Heart left ventricle (tissue), 16 donors: ENCODE results near the gene HOXA2. TPM values are rescaled to one million over a fixed set of nuclear protein-coding genes. Genes with fewer than 3 reads are reported as not detected.

ENCODE experiments used
- ATAC-seq, 4 donors: fragments of 200-7000 bp; cut with Tn5 transposase; one replicate each; pipeline ENCODE4 v1.9.1; 2020 to 2022; ENCODE audit warnings: moderate library complexity in 4 of 4, mild to moderate bottlenecking in 3 of 4, moderate number of reproducible peaks in 1 of 4
- DNase-seq, 5 donors: peaks; one replicate each; pipeline ENCODE4 v3.0.0-alpha.2; 2020
- H3K27ac ChIP-seq, 12 donors: fragments of 200-600 bp; sonication (generic) in 4 of 12; one replicate each; pipeline versions ENCODE4 v1.5.0 to v1.8.0; 2016 to 2022; ENCODE audit warnings: mild to moderate bottlenecking in 2 of 12
- H3K27me3 ChIP-seq, 9 donors: fragments of 200-600 bp; sonication (generic) in 2 of 9; one replicate each; pipeline versions ENCODE4 v1.5.1 to v1.8.0; 2016 to 2022; ENCODE audit warnings: mild to moderate bottlenecking in 3 of 9
- H3K36me3 ChIP-seq, 9 donors: fragments of 200-600 bp; sonication (generic) in 2 of 9; one replicate each; pipeline versions ENCODE4 v1.5.0 to v1.8.0; 2018 to 2022; ENCODE audit warnings: mild to moderate bottlenecking in 2 of 9
- H3K4me1 ChIP-seq, 12 donors: fragments of 200-600 bp; sonication (generic) in 4 of 12; one replicate each; pipeline versions ENCODE4 v1.5.0 to v1.8.0; 2016 to 2022; ENCODE audit warnings: mild to moderate bottlenecking in 3 of 12
- H3K4me3 ChIP-seq, 12 donors: fragments of 200-600 bp; sonication (generic) in 4 of 12; one replicate each; pipeline versions ENCODE4 v1.5.0 to v1.8.0; 2017 to 2022; ENCODE audit warnings: mild to moderate bottlenecking in 9 of 12, moderate library complexity in 4 of 12
- H3K9me3 ChIP-seq, 12 donors: fragments of 200-600 bp; sonication (generic) in 4 of 12; one replicate each; pipeline versions ENCODE4 v1.5.0 to v1.8.0; 2016 to 2022; ENCODE audit warnings: mild to moderate bottlenecking in 1 of 12
- POLR2A ChIP-seq, 2 donors: fragments of 450-650 bp; IDR thresholded peaks; one replicate each; pipeline ENCODE4 v1.6.1; 2017; ENCODE audit warnings: antibody characterized with exemption in 2 of 2, mild to moderate bottlenecking in 2 of 2, moderate library complexity in 2 of 2
- WGBS, 4 donors: extraction: QIAGEN DNeasy Blood & Tissue Kit in 2 of 4; methylation state at CpG; one replicate each; pipeline versions ENCODE4 v1.1.5 to v1.1.7; 2013 to 2018; 5-methylcytosine and 5-hydroxymethylcytosine counted together
- intact Hi-C, 10 donors: fragments of 100-400 bp; cut with DNase I; formaldehyde crosslinking; loops; one replicate each; pipeline versions ENCODE4 v1.11.1 to v1.14.2; 2022
- polyA plus RNA-seq, 2 donors: library from polyadenylated mRNA; stranded (reverse); fragments of 200-250 nt; gene quantifications; one replicate each; pipeline ENCODE4 v1.2.3, GENCODE V29; 2013
- total RNA-seq, 9 donors: library from RNA; depleted of rRNA in 2 of 9; stranded (reverse); fragments of >200 nt in 2 of 9; fragmentation: NEBNext Ultra II Directional in 3 of 9; extraction: Animal tissue kit (Norgen Biotek cat#: 25700) in 3 of 9; gene quantifications; one replicate each; pipeline versions ENCODE4 v1.1.0 to v1.2.4, GENCODE V29; 2016 to 2023
- TF ChIP-seq, protein P1 (sequence below), 12 donors: fragments of 200-600 bp; sonication (generic) in 4 of 12; IDR thresholded peaks; one replicate each; pipeline versions ENCODE4 v1.5.0 to v1.8.0; 2018 to 2022; ENCODE audit warnings: antibody characterized with exemption in 12 of 12, mild to moderate bottlenecking in 5 of 12
- donor health status: ischemic (EF 13 %, LVEDD 7.1; RV severe dilation, severe dysfunction).
- donor health status: healthy with polysubstance abuse.
- donor health status: DM: no; HTN: yes; CAD: no.
- donor health status: DM: no; HTN: no; CAD: no.
- donor health status: ischemic (EF 25% LVEDD 6.9; RV normal size, moderate dysfunction).
- donor health status: ischemic (EF 25% LVEDD 5.7; RV mildly dilated, moderate dysfunction).
- donor health status: healthy.
- donor health status: DM: yes; HTN: yes; CAD: no.
- donor health status: ischemic (EF 35%, LVEDD 5.7; RV mildly dilated, moderate dysfunction).
- donor health status: nonischemic (EF 11% LVEDD 7.7; RV severe dilation, severe dysfunction).
- donor health status: DM: yes; HTN: yes; CAD: no.
- donor health status: PGD.
- donor health status: ischemic (EF 29% LVEDD 5.4; RV normal size, mild dysfunction).
- donor health status: nonischemic (EF 23%, LVEDD 6.1; RV moderate dilation, normal function).

HOXA2 gene
- total and polyA plus RNA-seq, 11 donors = 0.03 to 0.57 (median 0.14) TPM; not detected in 8

DNA sequence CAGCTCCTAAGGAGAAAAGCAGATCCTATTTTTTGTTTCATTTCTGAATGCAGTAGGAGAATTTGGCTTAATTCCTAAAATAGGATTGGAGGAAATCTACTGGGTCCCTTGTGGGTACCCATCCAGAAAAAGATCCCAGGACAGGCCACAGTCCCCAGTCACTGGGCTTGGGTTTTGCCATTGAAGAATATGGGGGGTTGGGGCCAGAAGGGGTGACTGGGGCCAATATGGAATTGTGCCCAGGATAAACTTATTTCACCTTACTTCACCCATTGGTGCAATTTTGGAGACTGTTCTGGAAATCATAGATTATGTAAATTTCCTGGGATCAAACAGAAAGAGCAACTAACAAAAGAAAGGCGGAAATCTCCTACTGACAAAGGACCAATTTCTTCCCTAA is 36.0 kb upstream of the HOXA2 start:
- H3K27me3 ChIP-seq = peaks cover 41 to 100% (median 95%) of the 10 kb centered on the region in 9 donors
- no peak overlapping the region for H3K4me3 ChIP-seq
- intact Hi-C loops = no loop called here
- 34 to 73% (median 70%) methylated on average over 1 of the region's 1 CpG for WGBS, 4 donors
- peak overlapping the region in 1 of 12 donors; percentile 34 for H3K27ac ChIP-seq
- ATAC-seq = no peak
- H3K36me3 ChIP-seq = no peaks in the 10 kb centered on the region
- no peak for TF ChIP-seq POLR2A (IDR thresholded peaks at IDR 0.05)
- TF ChIP-seq, protein P1, sequence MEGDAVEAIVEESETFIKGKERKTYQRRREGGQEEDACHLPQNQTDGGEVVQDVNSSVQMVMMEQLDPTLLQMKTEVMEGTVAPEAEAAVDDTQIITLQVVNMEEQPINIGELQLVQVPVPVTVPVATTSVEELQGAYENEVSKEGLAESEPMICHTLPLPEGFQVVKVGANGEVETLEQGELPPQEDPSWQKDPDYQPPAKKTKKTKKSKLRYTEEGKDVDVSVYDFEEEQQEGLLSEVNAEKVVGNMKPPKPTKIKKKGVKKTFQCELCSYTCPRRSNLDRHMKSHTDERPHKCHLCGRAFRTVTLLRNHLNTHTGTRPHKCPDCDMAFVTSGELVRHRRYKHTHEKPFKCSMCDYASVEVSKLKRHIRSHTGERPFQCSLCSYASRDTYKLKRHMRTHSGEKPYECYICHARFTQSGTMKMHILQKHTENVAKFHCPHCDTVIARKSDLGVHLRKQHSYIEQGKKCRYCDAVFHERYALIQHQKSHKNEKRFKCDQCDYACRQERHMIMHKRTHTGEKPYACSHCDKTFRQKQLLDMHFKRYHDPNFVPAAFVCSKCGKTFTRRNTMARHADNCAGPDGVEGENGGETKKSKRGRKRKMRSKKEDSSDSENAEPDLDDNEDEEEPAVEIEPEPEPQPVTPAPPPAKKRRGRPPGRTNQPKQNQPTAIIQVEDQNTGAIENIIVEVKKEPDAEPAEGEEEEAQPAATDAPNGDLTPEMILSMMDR (IDR thresholded peaks at IDR 0.05) = no peak
- no peaks in the 10 kb centered on the region for H3K9me3 ChIP-seq
- DNase-seq = no peak
- H3K4me1 ChIP-seq = peaks cover 0 to 23% (median 6%) of the 10 kb centered on the region in 12 donors

DNA sequence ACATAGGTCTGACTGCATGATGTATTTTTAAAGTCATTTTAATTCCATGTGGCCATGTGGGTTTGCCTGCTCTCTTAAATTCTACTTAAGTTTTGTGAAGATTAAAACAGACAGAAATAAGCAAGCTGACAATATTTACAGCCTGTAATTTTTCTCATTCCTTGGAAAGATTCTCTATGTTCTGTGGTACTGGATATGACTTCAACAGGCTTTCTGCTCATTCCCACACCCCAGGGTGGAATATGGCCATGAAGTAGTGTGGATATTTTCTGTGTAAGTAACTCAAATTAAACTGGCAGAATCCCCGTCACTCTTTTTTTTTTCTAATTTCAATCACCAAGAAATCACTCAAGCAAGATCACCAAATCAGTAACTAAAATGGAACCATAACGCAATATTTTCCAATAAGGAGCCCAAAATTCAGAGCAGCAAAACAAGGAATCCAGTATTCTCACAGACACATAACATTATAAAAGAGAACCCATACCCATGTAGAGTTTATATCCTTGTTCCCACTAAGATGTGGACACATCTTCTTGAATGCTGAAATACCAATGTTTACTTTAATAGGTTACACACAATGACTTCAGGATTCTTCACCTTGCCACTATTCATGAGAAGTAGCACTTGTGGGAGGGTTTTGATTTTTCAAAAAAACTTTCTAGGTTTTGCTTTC is 35.3 kb upstream of the HOXA2 start:
- intact Hi-C loops = no loop called here
- H3K4me1 ChIP-seq = peaks cover 0 to 16% (median 3%) of the 10 kb centered on the region in 12 donors
- TF ChIP-seq POLR2A (IDR thresholded peaks at IDR 0.05) = no peak
- TF ChIP-seq, protein P1 (IDR thresholded peaks at IDR 0.05) = no peak
- H3K27me3 ChIP-seq = peaks cover 36 to 100% (median 95%) of the 10 kb centered on the region in 9 donors
- no peaks in the 10 kb centered on the region for H3K9me3 ChIP-seq
- H3K4me3 ChIP-seq = no peak overlapping the region
- WGBS, 4 donors = 45 to 68% (median 55%) methylated on average over 2 of the region's 2 CpGs
- DNase-seq (no peak), ATAC-seq (no peak)
- peak overlapping the region in 1 of 12 donors; percentile 60 for H3K27ac ChIP-seq
- no peaks in the 10 kb centered on the region for H3K36me3 ChIP-seq

DNA sequence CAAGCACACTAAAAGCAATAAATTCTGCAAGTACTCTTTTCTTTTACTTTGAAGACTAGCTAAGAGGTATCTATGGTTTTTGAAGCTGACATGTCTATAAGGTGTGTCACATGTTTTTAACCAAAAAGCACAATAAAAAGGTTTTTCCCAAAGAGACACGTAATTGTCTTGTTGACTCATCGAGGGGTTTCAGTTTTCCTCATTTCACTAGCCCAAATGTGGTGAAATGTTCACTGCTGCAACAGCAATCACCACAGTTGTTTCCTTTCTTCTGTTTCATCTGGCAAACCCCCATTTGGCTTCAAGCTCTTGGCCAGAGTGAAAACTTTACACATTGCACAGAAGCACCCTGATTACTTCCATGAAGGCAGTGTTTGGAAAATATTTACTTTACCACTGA is 31.9 kb upstream of the HOXA2 start:
- 12 to 18% (median 13%) methylated on average over 2 of the region's 2 CpGs for WGBS, 4 donors
- peaks cover 17 to 97% (median 89%) of the 10 kb centered on the region in 9 donors for H3K27me3 ChIP-seq
- no peak overlapping the region for H3K4me3 ChIP-seq
- TF ChIP-seq, protein P1 (IDR thresholded peaks at IDR 0.05) = no peak
- no peak for TF ChIP-seq POLR2A (IDR thresholded peaks at IDR 0.05)
- H3K4me1 ChIP-seq = peaks cover 0 to 18% (median 0%) of the 10 kb centered on the region in 12 donors
- no peak for ATAC-seq
- no peak for DNase-seq
- no peaks in the 10 kb centered on the region for H3K36me3 ChIP-seq
- intact Hi-C loops = loop anchor here in 4 of 10 donors (2.0 to 5.0 kb wide), 3 partner anchors 37 to 280 kb away; partner anchors contain the start of genes SKAP2 (in 2 of the 4) and HOXA1 (in 1 of the 4)
- peak overlapping the region in 1 of 12 donors; percentile 61 for H3K27ac ChIP-seq
- H3K9me3 ChIP-seq = no peaks in the 10 kb centered on the region

DNA sequence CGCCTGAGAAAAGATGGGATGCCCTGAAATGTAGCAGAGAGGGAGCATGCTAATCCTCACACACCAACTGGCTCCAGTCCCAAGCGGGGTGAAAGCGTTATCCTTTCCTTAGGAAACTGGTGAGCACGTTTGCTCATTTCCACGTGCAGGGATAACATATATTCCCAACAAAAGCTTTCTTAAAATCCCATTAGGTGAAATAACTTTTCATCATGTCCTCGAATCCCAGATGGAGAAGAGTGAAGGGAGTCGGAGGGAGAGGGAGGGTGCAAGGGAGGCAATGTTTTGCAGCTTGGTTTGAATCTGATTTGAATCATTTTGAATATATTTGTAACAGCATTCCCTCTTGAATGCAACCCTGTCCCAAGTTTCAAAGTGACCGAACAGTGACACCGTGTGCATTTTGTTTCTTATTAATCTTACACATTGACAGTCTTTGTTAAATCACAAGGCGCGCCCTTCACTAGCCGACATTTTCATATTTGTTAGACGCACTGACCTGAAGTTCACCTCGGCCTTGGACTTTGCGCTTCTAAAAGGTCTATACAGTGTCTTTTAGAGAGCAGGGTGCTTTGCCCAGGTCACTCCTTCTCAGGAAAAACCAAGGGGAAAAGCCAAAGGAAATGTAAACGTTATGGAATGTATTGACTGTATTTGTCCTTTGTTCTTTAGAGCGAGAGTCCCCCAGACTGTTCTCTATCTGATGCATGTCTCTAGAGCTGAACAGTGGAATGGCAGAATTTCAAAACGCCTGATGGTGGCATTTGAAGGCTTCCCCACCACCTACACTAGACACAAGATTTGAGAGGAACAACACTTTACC is 31.1 kb upstream of the HOXA2 start:
- Histone ChIP-seq H3K4me3 (no peak overlapping the region), H3K4me1 (peaks cover 0 to 16% (median 0%) of the 10 kb centered on the region in 12 donors), H3K36me3 (no peaks in the 10 kb centered on the region), H3K27me3 (peaks cover 19 to 97% (median 90%) of the 10 kb centered on the region in 9 donors), H3K27ac (peak overlapping the region in 1 of 12 donors; percentile 61), H3K9me3 (no peaks in the 10 kb centered on the region)
- TF ChIP-seq, protein P1 (IDR thresholded peaks at IDR 0.05) = no peak
- TF ChIP-seq POLR2A (IDR thresholded peaks at IDR 0.05) = no peak
- WGBS, 4 donors = 17 to 27% (median 21%) methylated on average over 18 of the region's 18 CpGs
- no peak for ATAC-seq
- intact Hi-C loops = loop anchor here in 4 of 10 donors (2.0 to 5.0 kb wide), 3 partner anchors 36 to 279 kb away; partner anchors contain the start of genes SKAP2 (in 2 of the 4) and HOXA1 (in 1 of the 4)
- no peak for DNase-seq
